ENCODE measurements around the gene CTRB1.
A peak's percentile ranks its signal among the peaks of the same experiment; 100 is the strongest.
"Not testable (repeated sequence)": the region's sequence is repeated elsewhere in the genome, so short reads cannot be mapped to it uniquely, and the experiment has no call there.

Gene CTRB1

DNA sequence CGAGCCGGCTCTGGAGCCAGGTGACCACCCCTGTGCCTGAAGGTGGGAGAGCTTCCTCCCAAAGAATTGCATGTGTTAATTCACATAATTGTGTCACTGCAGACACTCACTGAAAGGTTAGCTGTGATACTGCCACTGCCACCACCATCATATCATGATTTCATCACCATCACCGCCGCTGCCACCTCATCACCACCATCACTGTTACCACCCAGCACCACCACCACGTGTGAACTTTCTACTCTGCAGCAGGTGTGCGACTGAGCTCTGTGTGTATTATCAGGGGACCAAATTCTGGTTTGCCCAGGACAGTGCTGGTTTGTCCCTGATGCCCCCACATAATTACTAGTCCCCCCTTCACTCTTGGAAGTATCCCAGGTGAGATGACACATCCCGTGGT, 17.4 kb downstream of the CTRB1 start:
- Histone ChIP-seq H3K4me1 (ENCODE audit: insufficient read depth, insufficient read length) (peaks cover 34% of the 10 kb centered on the region), H3K4me3 (ENCODE audit: insufficient read length, low read depth) (no peak overlapping the region), H3K9ac (ENCODE audit: insufficient read length, low read depth) (no peak overlapping the region), H3K27me3 (ENCODE audit: insufficient read depth, insufficient read length) (no peaks in the 10 kb centered on the region), H3K36me3 (ENCODE audit: insufficient read depth, insufficient read length, low read length) (peaks cover 96% of the 10 kb centered on the region), H3K9me3 (ENCODE audit: insufficient read depth, low read length) (no peaks in the 10 kb centered on the region)
- no peak for DNase-seq (ENCODE audit: low read depth, low spot score)
- TF ChIP-seq YY1 (IDR thresholded peaks at IDR 0.05; ENCODE audit: insufficient read depth, insufficient read length) (no peak), ZNF274 (IDR thresholded peaks at IDR 0.05; ENCODE audit: low read depth, low read length) (no peak), SUZ12 (IDR thresholded peaks at IDR 0.05; ENCODE audit: extremely low read depth, insufficient read depth, insufficient read length) (no peak)

DNA sequence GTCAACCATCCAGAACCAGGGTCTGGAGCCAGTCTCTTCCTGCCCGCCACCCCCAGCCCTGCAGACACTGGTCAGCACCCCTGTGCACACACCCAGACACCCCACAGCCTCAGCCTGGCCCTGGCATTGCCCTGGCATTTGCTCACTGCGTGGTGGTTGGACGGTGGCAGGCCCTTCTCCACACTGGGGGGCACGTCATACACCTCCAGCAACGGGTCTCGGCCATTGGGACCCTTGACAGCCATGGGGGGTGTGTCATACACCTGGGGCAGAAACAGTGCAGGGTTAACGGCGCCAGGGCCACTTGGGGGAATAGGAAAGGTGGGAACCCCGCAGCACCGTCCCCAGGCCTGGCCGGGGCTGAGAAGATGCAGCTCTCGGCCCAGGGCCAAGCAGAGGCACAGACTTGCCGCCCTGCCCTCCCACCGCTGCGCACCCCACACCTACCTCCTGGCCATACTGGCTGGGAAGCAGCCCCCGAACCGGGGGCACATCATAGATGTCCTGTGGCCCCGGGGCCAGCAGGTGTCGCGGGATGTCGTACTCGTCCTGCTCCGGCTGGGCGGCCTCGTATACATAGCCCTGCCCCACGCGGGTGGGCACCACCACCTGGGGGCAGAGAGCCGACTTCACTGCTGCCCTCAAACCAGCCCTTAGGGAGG, 18.1 kb downstream of the CTRB1 start:
- no peak for DNase-seq (ENCODE audit: low read depth, low spot score)
- H3K36me3 ChIP-seq (ENCODE audit: insufficient read depth, insufficient read length, low read length): peaks cover 98% of the 10 kb centered on the region
- no peaks in the 10 kb centered on the region for H3K27me3 ChIP-seq (ENCODE audit: insufficient read depth, insufficient read length)
- TF ChIP-seq SUZ12 (IDR thresholded peaks at IDR 0.05; ENCODE audit: extremely low read depth, insufficient read depth, insufficient read length) (no peak), YY1 (IDR thresholded peaks at IDR 0.05; ENCODE audit: insufficient read depth, insufficient read length) (no peak)
- H3K9me3 ChIP-seq (ENCODE audit: insufficient read depth, low read length): no peaks in the 10 kb centered on the region
- H3K4me1 ChIP-seq (ENCODE audit: insufficient read depth, insufficient read length): peaks cover 34% of the 10 kb centered on the region
- no peak overlapping the region for H3K4me3 ChIP-seq (ENCODE audit: insufficient read length, low read depth)
- peak overlapping the region; percentile 21 for H3K9ac ChIP-seq (ENCODE audit: insufficient read length, low read depth)

DNA sequence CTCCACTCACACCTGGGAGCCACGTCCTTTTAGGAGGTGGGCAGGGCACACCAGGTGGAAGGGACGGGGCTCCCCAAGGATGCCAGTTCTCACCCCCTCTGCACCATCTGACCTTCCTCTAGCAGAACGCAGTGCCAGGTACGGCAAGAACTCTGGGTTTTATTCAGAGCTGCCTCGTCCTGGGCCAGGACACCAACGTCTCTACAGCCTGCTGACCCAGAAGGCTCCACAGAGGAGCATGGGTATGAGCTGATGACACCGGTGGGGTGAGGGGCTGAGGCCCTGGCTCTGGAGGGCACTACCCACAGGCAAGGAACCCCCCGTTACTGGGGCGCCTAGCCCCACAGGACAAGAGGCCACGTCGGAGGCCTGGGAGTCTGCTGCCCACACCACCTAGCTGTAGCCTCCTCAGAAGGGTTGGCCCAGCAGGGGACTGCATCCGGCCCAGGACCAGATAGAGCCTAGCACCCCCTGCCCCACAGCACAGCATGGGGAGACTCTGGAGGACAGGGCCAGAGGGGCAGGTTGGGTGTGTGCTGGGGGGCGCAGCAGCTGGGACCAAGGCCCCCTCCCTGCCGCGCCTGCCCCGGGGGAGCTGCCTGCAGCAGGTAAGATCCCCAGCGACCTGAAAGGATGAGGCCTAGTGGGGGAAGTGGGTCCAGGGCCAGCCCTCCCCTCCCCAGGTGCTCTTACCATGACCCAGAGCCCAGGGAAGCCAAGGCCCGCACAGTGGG, 18.8 kb downstream of the CTRB1 start:
- peaks cover 100% of the 10 kb centered on the region for H3K36me3 ChIP-seq (ENCODE audit: insufficient read depth, insufficient read length, low read length)
- no peak for DNase-seq (ENCODE audit: low read depth, low spot score)
- TF ChIP-seq SUZ12 (IDR thresholded peaks at IDR 0.05; ENCODE audit: extremely low read depth, insufficient read depth, insufficient read length) (no peak), YY1 (IDR thresholded peaks at IDR 0.05; ENCODE audit: insufficient read depth, insufficient read length) (no peak), ZNF274 (IDR thresholded peaks at IDR 0.05; ENCODE audit: low read depth, low read length) (no peak)
- H3K27me3 ChIP-seq (ENCODE audit: insufficient read depth, insufficient read length): no peaks in the 10 kb centered on the region
- no peaks in the 10 kb centered on the region for H3K9me3 ChIP-seq (ENCODE audit: insufficient read depth, low read length)
- peaks cover 34% of the 10 kb centered on the region for H3K4me1 ChIP-seq (ENCODE audit: insufficient read depth, insufficient read length)
- no peak overlapping the region for H3K4me3 ChIP-seq (ENCODE audit: insufficient read length, low read depth)
- no peak overlapping the region for H3K9ac ChIP-seq (ENCODE audit: insufficient read length, low read depth)

DNA sequence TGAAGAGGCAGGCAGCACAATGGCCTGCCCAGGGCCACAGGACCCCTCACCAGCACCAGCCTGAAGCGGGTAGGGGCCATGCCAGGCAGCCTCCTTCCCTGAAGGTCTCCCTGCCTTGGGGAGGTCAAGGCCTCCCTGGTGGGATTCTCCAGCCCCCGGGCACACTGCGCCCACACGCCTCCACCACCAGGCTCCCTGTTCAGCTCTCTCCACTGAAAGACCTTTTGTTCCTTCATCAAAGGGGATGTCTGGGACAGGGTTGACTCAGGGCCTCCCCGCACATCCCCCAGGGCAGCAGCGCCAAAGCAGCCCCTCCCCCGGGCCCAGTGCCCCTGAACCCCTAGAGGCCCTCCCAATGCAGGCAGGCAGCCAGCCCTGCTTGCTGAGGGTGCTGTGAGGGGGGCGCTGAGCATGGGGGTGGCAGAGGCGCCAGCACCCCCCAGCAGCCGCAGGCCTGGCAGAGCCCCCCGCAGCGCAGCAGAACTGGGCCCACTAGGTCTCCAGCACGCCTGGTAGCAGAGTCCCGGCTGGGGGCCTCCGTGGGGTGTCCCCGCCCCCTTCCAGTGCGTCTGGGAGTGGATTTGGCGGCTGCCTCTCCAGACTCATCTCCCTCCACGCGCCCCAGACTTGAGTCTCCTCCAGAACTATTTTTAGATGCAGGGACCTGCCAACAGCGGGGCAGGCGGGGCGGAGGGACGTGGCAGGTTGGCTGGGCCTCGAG, 19.5 kb downstream of the CTRB1 start:
- H3K4me3 ChIP-seq (ENCODE audit: insufficient read length, low read depth): no peak overlapping the region
- peaks cover 34% of the 10 kb centered on the region for H3K4me1 ChIP-seq (ENCODE audit: insufficient read depth, insufficient read length)
- H3K9me3 ChIP-seq (ENCODE audit: insufficient read depth, low read length): no peaks in the 10 kb centered on the region
- TF ChIP-seq ZNF274 (IDR thresholded peaks at IDR 0.05; ENCODE audit: low read depth, low read length): no peak
- no peak for TF ChIP-seq SUZ12 (IDR thresholded peaks at IDR 0.05; ENCODE audit: extremely low read depth, insufficient read depth, insufficient read length)
- no peak for TF ChIP-seq YY1 (IDR thresholded peaks at IDR 0.05; ENCODE audit: insufficient read depth, insufficient read length)
- no peaks in the 10 kb centered on the region for H3K27me3 ChIP-seq (ENCODE audit: insufficient read depth, insufficient read length)
- peak overlapping the region; percentile 56 for H3K9ac ChIP-seq (ENCODE audit: insufficient read length, low read depth)
- no peak for DNase-seq (ENCODE audit: low read depth, low spot score)
- peaks cover 100% of the 10 kb centered on the region for H3K36me3 ChIP-seq (ENCODE audit: insufficient read depth, insufficient read length, low read length)

DNA sequence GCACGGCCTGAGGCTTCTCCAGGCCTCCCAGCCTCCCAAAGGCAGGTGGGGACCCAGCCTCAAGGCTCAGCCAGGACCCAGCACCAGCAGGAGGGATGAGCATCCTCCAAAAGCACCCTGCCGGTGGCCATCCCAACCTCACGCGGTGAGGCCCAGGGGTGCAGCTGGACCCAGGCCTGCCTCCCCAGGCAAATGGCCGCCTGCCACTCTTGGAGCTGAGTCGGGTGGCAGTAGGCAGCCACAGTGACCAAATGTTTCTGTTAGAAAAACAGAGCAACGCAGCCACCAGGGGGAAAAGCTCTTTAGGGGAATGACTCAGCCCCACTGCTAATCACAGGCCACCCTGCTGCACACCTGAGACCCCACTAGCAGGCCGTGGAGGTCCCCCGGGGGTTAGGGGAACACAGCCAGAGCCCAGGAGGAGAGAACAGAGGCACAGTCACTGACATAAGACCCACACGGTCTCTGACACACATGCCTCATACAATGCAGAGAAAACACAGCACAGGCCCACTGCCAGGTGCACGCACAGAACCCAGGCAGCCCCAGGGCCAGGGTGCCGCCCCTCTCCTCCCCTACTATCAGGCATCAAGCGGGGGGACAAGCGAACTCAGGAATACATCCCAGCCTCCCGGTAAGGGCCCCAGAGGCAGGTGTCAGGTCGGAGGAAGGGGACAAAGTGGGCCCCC, 20.2 kb downstream of the CTRB1 start:
- peak overlapping the region; percentile 56 for H3K9ac ChIP-seq (ENCODE audit: insufficient read length, low read depth)
- H3K4me3 ChIP-seq (ENCODE audit: insufficient read length, low read depth): no peak overlapping the region
- H3K27me3 ChIP-seq (ENCODE audit: insufficient read depth, insufficient read length): no peaks in the 10 kb centered on the region
- no peak for DNase-seq (ENCODE audit: low read depth, low spot score)
- H3K36me3 ChIP-seq (ENCODE audit: insufficient read depth, insufficient read length, low read length): peaks cover 100% of the 10 kb centered on the region
- no peaks in the 10 kb centered on the region for H3K9me3 ChIP-seq (ENCODE audit: insufficient read depth, low read length)
- TF ChIP-seq YY1 (IDR thresholded peaks at IDR 0.05; ENCODE audit: insufficient read depth, insufficient read length) (no peak), ZNF274 (IDR thresholded peaks at IDR 0.05; ENCODE audit: low read depth, low read length) (no peak), SUZ12 (IDR thresholded peaks at IDR 0.05; ENCODE audit: extremely low read depth, insufficient read depth, insufficient read length) (no peak)
- peaks cover 35% of the 10 kb centered on the region for H3K4me1 ChIP-seq (ENCODE audit: insufficient read depth, insufficient read length)

DNA sequence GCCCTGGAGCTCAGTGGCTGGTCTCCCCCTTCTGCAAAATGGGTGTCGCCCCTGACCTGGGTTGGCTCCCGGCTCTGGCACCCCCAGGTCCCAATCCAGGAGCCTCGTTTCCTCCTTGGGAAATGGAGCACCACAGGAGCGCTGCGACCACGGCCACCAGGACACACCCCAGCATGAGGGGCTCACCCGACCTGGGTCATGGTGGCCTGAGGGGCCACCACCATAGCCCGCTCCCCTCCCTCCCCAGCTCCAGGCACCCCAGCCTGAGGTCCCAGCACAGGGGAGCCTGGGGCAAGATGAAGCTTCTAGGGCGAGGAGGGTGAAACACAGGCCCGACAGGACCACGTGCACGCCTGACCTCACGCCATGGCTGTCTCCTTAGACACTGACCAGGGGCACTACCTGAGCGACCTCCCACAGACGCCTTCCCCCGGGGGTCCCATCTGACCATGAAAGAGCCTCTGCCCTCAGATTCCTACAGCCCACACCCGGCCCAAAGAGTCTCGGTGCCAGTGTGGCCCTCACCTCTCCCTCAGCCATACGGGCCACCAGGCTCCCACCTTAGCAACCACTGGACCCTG, 20.8 kb downstream of the CTRB1 start:
- Histone ChIP-seq H3K36me3 (ENCODE audit: insufficient read depth, insufficient read length, low read length) (peaks cover 100% of the 10 kb centered on the region), H3K4me1 (ENCODE audit: insufficient read depth, insufficient read length) (peaks cover 37% of the 10 kb centered on the region), H3K9me3 (ENCODE audit: insufficient read depth, low read length) (no peaks in the 10 kb centered on the region), H3K27me3 (ENCODE audit: insufficient read depth, insufficient read length) (no peaks in the 10 kb centered on the region), H3K4me3 (ENCODE audit: insufficient read length, low read depth) (no peak overlapping the region), H3K9ac (ENCODE audit: insufficient read length, low read depth) (peak overlapping the region; percentile 56)
- no peak for TF ChIP-seq ZNF274 (IDR thresholded peaks at IDR 0.05; ENCODE audit: low read depth, low read length)
- TF ChIP-seq YY1 (IDR thresholded peaks at IDR 0.05; ENCODE audit: insufficient read depth, insufficient read length): no peak
- TF ChIP-seq SUZ12 (IDR thresholded peaks at IDR 0.05; ENCODE audit: extremely low read depth, insufficient read depth, insufficient read length): no peak
- no peak for DNase-seq (ENCODE audit: low read depth, low spot score)

DNA sequence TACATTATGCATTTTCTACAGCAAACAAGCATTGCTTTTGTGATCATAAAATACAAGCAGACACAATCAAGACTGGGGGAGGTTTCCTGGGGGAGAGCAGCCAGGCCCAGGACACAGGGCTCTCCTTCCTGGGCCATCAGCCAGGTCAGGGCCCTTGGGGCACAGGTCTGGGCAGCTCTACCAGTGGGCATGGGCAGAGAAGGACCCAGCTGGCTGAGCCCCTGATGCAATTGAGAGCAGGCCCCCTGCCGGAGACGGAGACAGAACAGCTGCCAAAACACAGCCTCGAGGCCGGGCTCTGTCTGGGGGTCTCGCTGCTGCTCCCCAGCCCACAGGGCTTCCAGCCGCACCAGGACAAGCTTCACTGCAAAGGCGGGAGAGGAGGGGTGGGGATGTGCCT, 21.8 kb downstream of the CTRB1 start:
- Histone ChIP-seq H3K4me1 (ENCODE audit: insufficient read depth, insufficient read length) (peaks cover 45% of the 10 kb centered on the region), H3K36me3 (ENCODE audit: insufficient read depth, insufficient read length, low read length) (peaks cover 92% of the 10 kb centered on the region)
- H3K9me3 ChIP-seq (ENCODE audit: insufficient read depth, low read length); H3K4me3 ChIP-seq (ENCODE audit: insufficient read length, low read depth); H3K27me3 ChIP-seq (ENCODE audit: insufficient read depth, insufficient read length); H3K9ac ChIP-seq (ENCODE audit: insufficient read length, low read depth); DNase-seq (ENCODE audit: low read depth, low spot score): not testable (repeated sequence)

All from NT2/D1 (cell line).